HFFc6 (cell line): ENCODE measurements around the gene CELF2. TPM values are rescaled to one million over a fixed set of nuclear protein-coding genes. Genes with fewer than 3 reads are reported as not detected.

Experiments
- DNase-seq: peaks from one replicate; pipeline ENCODE4 v3.0.0-alpha.2; 2018
- H3K27ac Mint-ChIP-seq: 2 replicates; pipeline ENCODE4 v1.8.0; 2020; ENCODE audit warnings: mild to moderate bottlenecking, mixed read lengths
- H3K27me3 Mint-ChIP-seq: 2 replicates; pipeline ENCODE4 v1.8.0; 2021; ENCODE audit warnings: mild to moderate bottlenecking, moderate library complexity, mixed read lengths; ENCODE audit not compliant: insufficient read depth
- H3K36me3 Mint-ChIP-seq: 2 replicates; pipeline ENCODE4 v1.8.0; 2021; ENCODE audit warnings: low read depth, mixed read lengths
- H3K4me1 Mint-ChIP-seq: 2 replicates; pipeline ENCODE4 v1.8.0; 2020; ENCODE audit warnings: low read depth, mixed read lengths
- H3K4me3 Mint-ChIP-seq: 2 replicates; pipeline ENCODE4 v1.8.0; 2020; ENCODE audit warnings: mild to moderate bottlenecking, moderate library complexity, mixed read lengths
- H3K9me3 Mint-ChIP-seq: 2 replicates; pipeline ENCODE4 v1.8.0; 2020; ENCODE audit warnings: mild to moderate bottlenecking, mixed read lengths
- CTCF ChIP-seq: fragments of 200-600 bp; sonication (generic); IDR thresholded peaks from 2 replicates; pipeline ENCODE4 v1.5.0; 2021; ENCODE audit warnings: antibody characterized with exemption, mild to moderate bottlenecking
- total RNA-seq, 6 experiments: library from RNA; stranded (reverse); fragmentation: NEBNext Ultra II Directional; extraction: Animal tissue kit (Norgen Biotek cat#: 25700); gene quantifications; 2 replicates in 1 of 6; 3 replicates in 5 of 6; pipeline ENCODE4 v1.2.3, GENCODE V29; 2021

CELF2 gene
- total RNA-seq, 6 experiments from 2014 or later, result 2.7 to 5.2 (median 3.5) TPM

- Mint-ChIP-seq H3K27ac (no peak overlapping the region), H3K27me3 (no peaks in the 10 kb centered on the region), H3K4me1 (no peaks in the 10 kb centered on the region), H3K9me3 (peaks cover 4% of the 10 kb centered on the region), H3K4me3 (no peak overlapping the region), H3K36me3 (no peaks in the 10 kb centered on the region)
- no peak for TF ChIP-seq CTCF
- no peak for DNase-seq
Observed at GRCh38 chr10:11218395-11218794, 200.7 kb downstream of the CELF2 start.

GRCh38 chr10:11219431-11219830 lies 201.8 kb downstream of the CELF2 start:
- Mint-ChIP-seq H3K27me3 (no peaks in the 10 kb centered on the region), H3K9me3 (peaks cover 7% of the 10 kb centered on the region)

GRCh38 chr10:11223081-11223480 lies 205.4 kb downstream of the CELF2 start:
- Mint-ChIP-seq H3K36me3 (no peaks in the 10 kb centered on the region), H3K27me3 (no peaks in the 10 kb centered on the region; the same call in 1 of the 2 replicates), H3K4me1 (no peaks in the 10 kb centered on the region), H3K9me3 (peaks cover 9% of the 10 kb centered on the region), H3K27ac (no peak overlapping the region), H3K4me3 (no peak overlapping the region)
- no peak for DNase-seq
- no peak for TF ChIP-seq CTCF

More at GRCh38 chr10:11219431-11219830, 201.8 kb downstream of the CELF2 start:
- H3K36me3 Mint-ChIP-seq, result no peaks in the 10 kb centered on the region
- H3K4me1 Mint-ChIP-seq, result no peaks in the 10 kb centered on the region
- no peak overlapping the region for H3K27ac Mint-ChIP-seq
- H3K4me3 Mint-ChIP-seq, result no peak overlapping the region
- no peak for TF ChIP-seq CTCF
- no peak for DNase-seq

DNA sequence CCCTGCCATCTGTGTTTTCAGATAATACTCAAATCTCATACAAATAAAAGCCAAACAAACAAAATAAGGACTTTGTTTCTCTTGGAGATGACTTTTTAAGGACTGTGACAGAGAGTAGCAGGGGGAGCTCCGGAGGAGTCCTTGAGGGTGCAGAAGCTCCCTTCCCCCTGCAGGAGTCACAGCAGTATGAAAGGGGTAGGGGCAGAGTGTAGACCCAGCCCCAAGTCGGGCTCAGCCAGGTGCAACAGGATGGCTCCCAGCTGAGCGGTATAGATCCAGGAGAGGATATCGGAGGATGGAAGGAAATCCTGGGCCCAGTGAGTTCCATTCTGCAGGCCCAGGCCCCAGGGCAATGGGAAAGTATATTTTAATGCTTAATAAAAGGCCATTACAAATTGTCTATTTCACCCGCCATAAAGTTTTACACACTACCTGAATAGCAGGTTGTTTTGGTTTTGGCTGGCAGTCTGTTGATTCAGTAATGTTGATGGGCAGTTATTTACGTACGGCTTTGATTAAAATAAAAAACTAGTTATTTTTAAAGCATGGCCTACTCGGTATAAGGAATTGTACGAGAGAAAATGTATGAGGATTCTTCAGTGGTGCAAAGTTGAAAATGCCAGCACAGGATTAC lies 206.0 kb downstream of the CELF2 start:
- no peak for DNase-seq
- TF ChIP-seq CTCF, result no peak
- peaks cover 9% of the 10 kb centered on the region for H3K9me3 Mint-ChIP-seq
- no peaks in the 10 kb centered on the region for H3K4me1 Mint-ChIP-seq
- H3K4me3 Mint-ChIP-seq, result no peak overlapping the region
- no peaks in the 10 kb centered on the region for H3K36me3 Mint-ChIP-seq
- H3K27ac Mint-ChIP-seq, result no peak overlapping the region
- no peaks in the 10 kb centered on the region; the same call in 1 of the 2 replicates for H3K27me3 Mint-ChIP-seq

DNA sequence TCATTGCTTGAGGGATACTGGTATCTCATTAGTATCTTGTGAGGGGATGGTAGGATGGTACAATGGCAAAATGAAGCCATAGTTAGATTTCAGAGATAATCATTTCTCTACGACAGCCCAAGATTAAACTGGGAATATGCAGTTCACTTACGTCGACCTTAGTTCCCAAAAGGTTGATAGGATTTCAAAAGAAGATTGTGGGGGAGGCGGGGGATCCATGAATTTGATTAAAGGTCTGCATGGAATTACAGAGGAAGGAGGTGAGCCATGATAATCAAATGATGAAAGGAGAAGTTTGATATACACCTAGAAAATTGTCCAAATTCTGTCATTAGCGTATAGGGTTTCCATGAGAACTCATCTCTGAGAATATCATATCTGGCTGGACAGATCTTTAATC lies 206.6 kb downstream of the CELF2 start:
- H3K9me3 Mint-ChIP-seq, result peaks cover 9% of the 10 kb centered on the region
- no peaks in the 10 kb centered on the region for H3K4me1 Mint-ChIP-seq
- H3K36me3 Mint-ChIP-seq, result no peaks in the 10 kb centered on the region
- no peak for TF ChIP-seq CTCF
- no peak for DNase-seq
- no peak overlapping the region for H3K4me3 Mint-ChIP-seq
- H3K27ac Mint-ChIP-seq, result no peak overlapping the region
- no peaks in the 10 kb centered on the region; the same call in 1 of the 2 replicates for H3K27me3 Mint-ChIP-seq
